ENCODE measurements around the gene AP3B1.

DNA sequence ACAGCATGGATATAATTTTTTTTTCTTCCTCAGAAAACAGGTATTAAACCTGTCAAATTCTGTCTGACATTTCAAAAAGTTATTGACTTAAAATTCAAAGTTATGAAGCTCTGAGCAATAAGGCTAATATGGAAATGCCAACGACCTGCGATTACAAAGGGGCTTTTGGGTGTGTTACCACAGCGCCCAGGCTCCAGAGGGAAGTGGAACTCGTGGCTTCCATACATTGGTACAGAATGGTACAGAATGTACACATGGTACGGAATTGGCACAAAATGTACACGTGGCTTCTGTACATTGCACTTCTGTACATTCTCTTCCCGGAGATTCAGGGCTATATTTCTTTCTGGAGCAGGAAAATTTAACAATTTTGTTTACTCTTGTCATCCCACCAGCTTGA lies 293.3 kb downstream of the AP3B1 start:
- TF ChIP-seq, protein P1, sequence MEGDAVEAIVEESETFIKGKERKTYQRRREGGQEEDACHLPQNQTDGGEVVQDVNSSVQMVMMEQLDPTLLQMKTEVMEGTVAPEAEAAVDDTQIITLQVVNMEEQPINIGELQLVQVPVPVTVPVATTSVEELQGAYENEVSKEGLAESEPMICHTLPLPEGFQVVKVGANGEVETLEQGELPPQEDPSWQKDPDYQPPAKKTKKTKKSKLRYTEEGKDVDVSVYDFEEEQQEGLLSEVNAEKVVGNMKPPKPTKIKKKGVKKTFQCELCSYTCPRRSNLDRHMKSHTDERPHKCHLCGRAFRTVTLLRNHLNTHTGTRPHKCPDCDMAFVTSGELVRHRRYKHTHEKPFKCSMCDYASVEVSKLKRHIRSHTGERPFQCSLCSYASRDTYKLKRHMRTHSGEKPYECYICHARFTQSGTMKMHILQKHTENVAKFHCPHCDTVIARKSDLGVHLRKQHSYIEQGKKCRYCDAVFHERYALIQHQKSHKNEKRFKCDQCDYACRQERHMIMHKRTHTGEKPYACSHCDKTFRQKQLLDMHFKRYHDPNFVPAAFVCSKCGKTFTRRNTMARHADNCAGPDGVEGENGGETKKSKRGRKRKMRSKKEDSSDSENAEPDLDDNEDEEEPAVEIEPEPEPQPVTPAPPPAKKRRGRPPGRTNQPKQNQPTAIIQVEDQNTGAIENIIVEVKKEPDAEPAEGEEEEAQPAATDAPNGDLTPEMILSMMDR (IDR thresholded peaks at IDR 0.05; ENCODE audit: extremely low read depth in 1 of 2, insufficient read depth in 1 of 2, low read depth in 1 of 2, low read length in 2 of 2), result no peak
- TF ChIP-seq POLR2A (IDR thresholded peaks at IDR 0.05; ENCODE audit: low read depth, low read length) (no peak), EZH2 (IDR thresholded peaks at IDR 0.05; ENCODE audit: borderline replicate concordance, low read depth, low read length, severe bottlenecking) (no peak), GATA2 (IDR thresholded peaks at IDR 0.05; ENCODE audit: insufficient read depth, insufficient read length, low read depth, low read length) (no peak), POLR2AphosphoS5 (IDR thresholded peaks at IDR 0.05; ENCODE audit: insufficient read depth, low read depth, low read length) (no peak), JUN (IDR thresholded peaks at IDR 0.05; ENCODE audit: borderline replicate concordance, insufficient read depth, insufficient read length, low read depth) (no peak)
- TF ChIP-seq, protein P2, sequence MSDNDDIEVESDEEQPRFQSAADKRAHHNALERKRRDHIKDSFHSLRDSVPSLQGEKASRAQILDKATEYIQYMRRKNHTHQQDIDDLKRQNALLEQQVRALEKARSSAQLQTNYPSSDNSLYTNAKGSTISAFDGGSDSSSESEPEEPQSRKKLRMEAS (IDR thresholded peaks at IDR 0.05; ENCODE audit: insufficient read depth, insufficient read length), result no peak

Data from endothelial cell of umbilical vein (primary cell).